ENCODE data around the gene ADAT1.

- TF ChIP-seq FOXA1 (IDR thresholded peaks at IDR 0.05) (no peak), NFRKB (IDR thresholded peaks at IDR 0.05) (no peak), PKNOX1 (IDR thresholded peaks at IDR 0.05) (no peak), FOXM1 (IDR thresholded peaks at IDR 0.05; ENCODE audit: borderline replicate concordance) (no peak), TARDBP (IDR thresholded peaks at IDR 0.05) (no peak)
Observed at GRCh38 chr16:75552951-75553350, 70.1 kb downstream of the ADAT1 start.

Measured in HEK293T (cell line).